GM18858 (cell line): ENCODE measurements around the gene SLC7A10.
"Not testable (repeated sequence)": the region's sequence is repeated elsewhere in the genome, so short reads cannot be mapped to it uniquely, and the experiment has no call there.

Experiments
- ATAC-seq: cut with Tn5 transposase; IDR thresholded peaks from one replicate; pipeline ENCODE4 v1.9.1; 2021; ENCODE audit not compliant: unreplicated experiment

Gene SLC7A10

GRCh38 chr19:33203529-33203928 is 22.1 kb downstream of the SLC7A10 start:
- no peak for ATAC-seq

- ATAC-seq, result no peak
Measured at GRCh38 chr19:33202546-33203507, 22.8 kb downstream of the SLC7A10 start.

GRCh38 chr19:33201886-33202545 is 23.6 kb downstream of the SLC7A10 start:
- no peak for ATAC-seq

- ATAC-seq, result no peak
Measured at GRCh38 chr19:33201473-33201872, 24.2 kb downstream of the SLC7A10 start.

GRCh38 chr19:33199441-33200265 is 26.0 kb downstream of the SLC7A10 start:
- ATAC-seq, result no peak

GRCh38 chr19:33198169-33198568 is 27.5 kb downstream of the SLC7A10 start:
- ATAC-seq, result no peak

GRCh38 chr19:33197591-33198000 is 28.1 kb downstream of the SLC7A10 start:
- no peak for ATAC-seq

- no peak for ATAC-seq
Measured at GRCh38 chr19:33196446-33197193, 29.0 kb downstream of the SLC7A10 start.

- ATAC-seq, result no peak
Measured at GRCh38 chr19:33195645-33196347, 29.9 kb downstream of the SLC7A10 start.

- ATAC-seq, result no peak
Measured at GRCh38 chr19:33194886-33195644, 30.6 kb downstream of the SLC7A10 start.

GRCh38 chr19:33194532-33194885 is 31.1 kb downstream of the SLC7A10 start:
- ATAC-seq, result no peak

- ATAC-seq, result no peak
Measured at GRCh38 chr19:33193865-33194362, 31.7 kb downstream of the SLC7A10 start, which contains the start of gene LRP3. Gene LRP3 (plus strand): TSS chr19:33194330. CDS start chr19:33194786, 456 bp downstream.

- ATAC-seq, result no peak
Measured at GRCh38 chr19:33193269-33193864, 32.3 kb downstream of the SLC7A10 start.

GRCh38 chr19:33192010-33192409 is 33.6 kb downstream of the SLC7A10 start:
- no peak for ATAC-seq

- no peak for ATAC-seq
Measured at GRCh38 chr19:33191501-33191900, 34.1 kb downstream of the SLC7A10 start.

GRCh38 chr19:33191092-33191491 is 34.6 kb downstream of the SLC7A10 start:
- not testable (repeated sequence) for ATAC-seq

- no peak for ATAC-seq
Measured at GRCh38 chr19:33189453-33189852, 36.2 kb downstream of the SLC7A10 start.

GRCh38 chr19:33187183-33187540 is 38.5 kb downstream of the SLC7A10 start:
- ATAC-seq, result no peak
